GM21381 (cell line): ENCODE data around the gene SLFN12L.
"Not testable (repeated sequence)": the region's sequence is repeated elsewhere in the genome, so short reads cannot be mapped to it uniquely, and the experiment has no call there.

Source experiments
- ATAC-seq: cut with Tn5 transposase; IDR thresholded peaks from one replicate; pipeline ENCODE4 v1.9.1; 2021; ENCODE audit warnings: mild to moderate bottlenecking, moderate library complexity; ENCODE audit not compliant: unreplicated experiment

Gene SLFN12L

DNA sequence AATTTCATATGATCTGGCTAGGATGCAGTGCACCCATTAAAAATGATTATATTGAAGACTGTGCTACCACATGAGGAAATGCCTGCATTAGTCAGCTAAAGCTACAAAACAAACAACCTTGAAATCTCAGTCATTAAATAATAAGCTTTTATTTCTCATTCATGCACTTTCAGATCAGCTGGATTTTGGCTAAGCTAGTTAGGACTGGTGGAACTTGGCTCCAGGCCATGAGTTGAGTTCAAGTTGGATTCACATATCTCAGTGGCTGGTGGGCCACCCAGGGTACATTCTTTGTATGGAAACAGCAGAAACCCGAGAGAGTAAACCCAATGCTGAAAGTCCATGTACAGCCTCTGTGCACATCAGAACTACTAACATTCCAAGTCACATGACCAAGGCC, 6.4 kb upstream of the SLFN12L start:
- ATAC-seq: no peak

DNA sequence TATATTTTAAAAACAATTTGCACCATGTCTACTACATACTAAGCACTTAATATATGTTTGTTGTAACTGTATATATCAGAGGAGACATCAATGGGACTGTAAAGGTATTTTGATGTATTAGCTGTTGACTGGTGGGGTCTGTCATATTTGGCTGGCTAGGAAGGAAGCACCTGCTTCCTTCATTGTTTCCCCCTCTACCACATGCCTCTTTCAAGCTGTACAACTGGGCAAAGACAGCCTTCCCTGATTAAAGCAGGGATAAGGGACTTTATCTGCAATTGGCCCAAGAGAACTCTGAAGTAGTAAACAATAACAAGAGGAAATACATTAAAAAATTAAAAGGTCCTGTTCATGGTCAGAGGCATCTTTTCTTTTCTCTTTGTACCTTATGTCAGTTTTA, 5.5 kb upstream of the SLFN12L start:
- no peak for ATAC-seq

DNA sequence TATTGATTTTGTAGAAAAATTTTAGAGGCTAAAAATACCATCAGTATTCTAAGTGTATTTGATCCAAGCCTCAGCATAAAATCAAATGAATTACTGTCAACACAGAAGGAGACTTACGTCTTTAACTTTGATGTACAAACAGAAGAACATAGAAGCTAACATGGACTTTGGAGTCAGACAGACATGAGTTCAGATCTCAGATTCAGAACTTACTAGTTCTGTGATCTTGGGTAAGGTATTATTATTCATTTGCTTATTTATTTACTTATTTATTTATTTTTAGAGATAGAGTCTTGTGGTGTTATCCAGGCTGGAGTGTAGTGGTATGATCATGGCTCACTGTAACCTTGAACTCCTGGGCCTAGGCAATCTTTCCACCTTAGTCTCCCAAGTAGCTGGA, 4.0 kb upstream of the SLFN12L start:
- ATAC-seq: no peak

DNA sequence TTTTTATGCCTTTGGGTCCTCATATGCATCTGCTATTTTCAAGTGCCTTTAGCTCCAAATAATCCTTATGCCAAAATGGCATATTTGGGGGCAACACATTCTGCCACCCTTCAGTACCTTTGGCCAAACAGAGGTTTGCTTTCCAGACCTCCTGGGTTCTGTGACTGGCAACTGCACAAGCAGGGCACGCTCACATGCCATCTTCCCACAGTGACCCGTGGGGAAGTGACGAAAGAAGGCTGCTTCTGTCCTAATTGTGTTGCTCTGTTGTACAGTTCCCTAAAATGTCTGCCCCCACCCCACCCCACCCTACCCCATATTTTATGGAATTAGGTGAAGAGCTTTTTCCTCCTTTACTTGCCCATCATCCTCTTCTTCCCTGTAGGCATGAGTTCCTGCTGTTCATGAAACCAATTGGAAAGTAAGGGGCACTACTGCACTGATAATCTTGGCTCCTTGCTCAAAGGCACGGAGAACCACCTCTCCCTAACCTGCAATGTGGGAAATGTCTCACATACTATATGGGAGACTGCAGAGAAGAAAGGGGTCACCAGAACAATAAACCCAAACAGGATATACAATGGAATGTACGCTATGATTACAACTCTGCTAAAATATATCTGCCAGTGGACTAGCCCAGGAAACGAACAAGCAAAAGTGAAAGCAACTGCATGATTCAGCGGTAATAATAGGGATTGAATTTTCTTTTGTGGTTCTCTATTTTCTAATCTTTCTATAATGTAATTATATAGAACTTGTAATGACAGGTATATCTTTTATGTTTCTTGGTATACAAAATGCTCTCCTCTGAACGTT, 3.3 kb upstream of the SLFN12L start:
- ATAC-seq: no peak

DNA sequence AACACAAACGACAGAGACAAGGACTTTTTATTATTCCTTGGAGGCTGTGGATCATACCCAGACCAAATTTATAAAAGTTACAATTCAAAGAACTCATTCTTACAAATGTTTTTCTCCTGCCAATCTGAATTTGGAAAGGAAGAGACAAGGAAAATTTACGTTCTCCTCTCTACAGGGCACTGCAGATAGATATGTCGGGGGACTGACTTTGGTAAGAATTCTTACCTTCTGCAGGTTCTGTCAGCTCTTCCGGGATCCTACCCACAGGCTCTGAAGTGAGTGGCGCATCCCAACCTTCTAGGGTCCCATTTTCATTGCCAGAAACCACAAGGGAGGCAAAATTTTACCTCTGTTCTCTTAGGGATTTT, 2.2 kb upstream of the SLFN12L start:
- ATAC-seq: no peak

DNA sequence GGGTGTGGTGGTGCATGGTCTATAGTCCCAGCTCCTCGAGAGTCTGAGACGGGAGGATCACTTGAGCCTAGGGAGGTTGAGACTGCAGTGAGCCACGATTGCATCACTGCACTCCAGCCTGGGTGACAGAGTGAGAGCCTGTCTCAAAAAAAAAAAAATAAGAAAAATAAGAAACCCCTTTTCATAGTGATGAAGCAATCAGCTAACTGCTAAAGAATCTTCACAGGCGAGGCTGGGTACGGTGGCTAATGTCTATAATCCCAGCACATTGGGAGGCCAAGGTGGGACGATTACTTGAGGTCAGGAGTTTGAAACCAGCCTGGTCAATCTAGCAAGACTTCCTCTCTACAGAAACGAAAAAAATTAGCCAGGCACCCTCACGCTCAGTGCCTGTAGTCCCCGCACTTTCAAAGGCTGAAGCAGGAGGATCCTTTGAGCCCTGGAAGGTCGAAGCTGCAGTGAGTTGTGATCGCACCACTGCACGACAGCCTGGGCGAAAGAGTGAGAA, 760 bp downstream of the SLFN12L start:
- no peak for ATAC-seq

DNA sequence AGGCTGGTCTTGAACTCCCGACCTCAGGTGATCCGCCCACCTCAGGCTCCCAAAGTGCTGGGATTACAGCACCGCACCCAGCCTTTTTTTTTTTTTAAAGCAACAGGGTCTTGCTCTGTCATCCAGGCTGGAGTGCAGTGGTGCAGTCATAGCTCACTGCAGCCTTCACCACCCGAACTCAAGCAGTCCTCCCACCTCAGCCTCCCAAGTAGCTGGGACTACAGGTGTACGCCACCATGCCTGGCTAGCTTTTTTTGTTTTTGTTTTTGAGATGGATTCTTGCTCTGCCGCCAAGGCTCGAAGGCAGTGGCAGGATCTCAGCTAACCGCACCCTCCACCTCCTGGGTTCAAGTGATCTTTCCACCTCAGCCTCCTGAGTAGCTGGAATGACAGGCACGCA, 2.1 kb downstream of the SLFN12L start:
- not testable (repeated sequence) for ATAC-seq

DNA sequence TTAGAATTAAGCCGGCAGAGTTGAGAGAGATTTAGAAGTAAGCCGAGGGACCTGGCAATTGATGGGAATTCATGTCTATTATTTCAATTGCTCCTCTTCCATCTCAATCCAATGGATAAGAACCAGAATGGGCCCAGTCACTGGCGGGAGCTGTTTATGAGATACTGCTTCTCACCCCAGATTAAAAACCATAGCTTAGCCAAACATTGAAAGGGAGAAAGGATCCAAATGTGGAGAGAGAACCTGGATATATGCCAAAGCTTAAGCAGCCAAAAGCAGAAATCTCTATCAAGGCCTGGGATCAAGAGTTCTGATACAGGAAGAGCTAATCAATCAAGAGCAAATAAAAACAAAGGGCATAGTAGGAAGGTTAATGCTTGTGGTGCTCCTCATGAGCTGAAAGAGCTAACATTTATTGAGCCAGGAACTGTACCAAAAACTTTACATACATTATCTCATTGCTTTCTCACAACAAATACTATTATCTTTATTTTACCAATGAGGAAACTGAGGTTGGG, 2.8 kb downstream of the SLFN12L start:
- ATAC-seq: no peak

DNA sequence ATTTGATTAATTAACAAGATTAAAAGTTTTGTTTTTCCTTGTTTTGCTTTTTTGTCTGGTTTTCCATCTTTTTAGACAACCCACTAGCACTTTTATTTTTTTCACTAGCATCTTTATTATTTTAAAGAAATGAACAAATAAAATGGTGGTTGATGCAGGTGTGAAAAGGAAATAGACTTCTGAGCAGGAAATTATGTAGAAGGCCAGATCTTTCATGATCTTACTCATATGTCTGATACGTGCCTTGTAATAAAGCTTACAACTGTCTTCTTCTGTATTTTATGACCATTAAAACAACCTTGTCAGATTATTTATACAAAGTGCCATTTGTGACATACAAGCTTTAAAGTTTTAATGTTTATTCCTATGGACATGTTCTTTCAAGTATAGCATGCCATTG, 6.3 kb downstream of the SLFN12L start:
- ATAC-seq: no peak

DNA sequence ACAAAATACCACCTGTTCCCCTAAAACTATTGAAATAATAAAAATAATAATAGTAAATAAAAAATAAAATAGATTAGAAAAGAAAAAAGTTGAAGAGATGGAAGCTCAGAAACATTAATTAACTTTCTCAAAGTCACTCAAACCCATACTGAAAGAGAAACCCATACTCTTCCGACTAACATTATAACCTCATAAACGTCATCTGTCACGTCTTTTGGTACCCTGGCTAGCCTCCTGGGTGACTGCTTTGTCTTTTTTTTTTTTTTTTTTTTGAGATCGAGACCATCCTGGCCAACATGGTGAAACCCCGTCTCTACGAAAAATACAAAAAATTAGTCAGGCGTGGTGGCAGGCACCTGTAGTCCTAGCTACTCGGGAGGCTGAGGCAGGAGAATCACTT, 7.6 kb downstream of the SLFN12L start:
- no peak for ATAC-seq

DNA sequence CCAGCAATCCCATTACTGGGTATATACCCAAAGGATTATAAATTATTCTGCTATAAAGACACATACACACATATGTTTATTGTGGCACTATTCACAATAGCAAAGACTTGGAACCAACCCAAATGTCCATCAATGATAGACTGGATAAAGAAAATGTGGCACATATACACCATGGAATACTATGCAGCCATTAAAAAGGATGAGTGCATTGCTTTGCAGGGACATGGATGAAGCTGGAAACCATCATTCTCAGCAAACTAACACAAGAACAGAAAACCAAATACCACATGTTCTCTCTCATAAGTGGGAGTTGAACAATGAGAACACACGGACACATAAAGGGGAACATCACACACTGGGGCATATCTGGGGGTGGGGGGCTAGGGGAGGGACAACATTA, 8.2 kb downstream of the SLFN12L start:
- ATAC-seq: not testable (repeated sequence)

DNA sequence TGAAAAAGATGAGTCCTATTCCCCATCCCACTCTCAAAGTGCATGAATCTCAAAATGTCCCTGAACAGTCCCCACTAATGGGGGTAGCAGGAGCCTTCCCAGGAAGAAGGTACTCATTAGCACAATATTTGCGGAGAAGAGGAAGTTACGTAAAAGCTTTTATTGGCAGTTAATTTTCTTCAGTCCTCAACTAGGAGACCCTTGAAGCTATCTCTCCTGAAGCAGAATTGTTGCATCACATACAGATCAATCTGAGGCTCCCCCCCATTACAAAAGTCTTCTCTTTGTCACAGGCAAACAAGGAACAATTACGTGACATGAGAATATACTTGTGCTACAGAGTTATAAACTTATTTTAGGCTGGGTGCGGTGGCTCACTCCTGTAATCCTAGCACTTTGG, 14.2 kb downstream of the SLFN12L start:
- no peak for ATAC-seq

DNA sequence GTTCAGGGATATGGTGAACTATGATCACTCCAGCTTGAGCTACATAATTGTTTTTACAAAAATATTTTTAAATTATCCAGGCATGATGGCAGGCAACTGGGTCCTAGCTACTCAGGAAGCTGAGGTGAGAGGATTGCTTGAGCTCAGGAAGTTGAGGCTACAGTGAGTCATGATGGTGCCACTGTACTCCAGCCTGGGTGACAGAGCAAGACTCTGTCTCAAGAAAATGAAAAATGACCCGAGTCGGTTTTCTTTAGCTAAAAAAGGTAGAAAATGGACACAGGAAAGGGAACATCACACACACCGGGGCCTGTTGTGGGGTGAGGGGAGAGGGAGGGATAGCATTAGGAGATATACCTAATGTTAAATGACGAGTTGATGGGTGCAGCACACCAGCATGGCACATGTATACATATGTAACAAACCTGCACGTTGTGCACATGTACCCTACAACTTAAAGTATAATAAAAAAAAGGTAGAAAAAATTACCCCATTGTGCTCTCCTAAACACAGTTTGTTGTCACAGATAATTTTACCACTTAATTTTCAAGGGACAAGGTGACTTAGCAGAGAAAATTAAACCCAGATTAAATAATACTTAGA, 15.7 kb downstream of the SLFN12L start:
- ATAC-seq: not testable (repeated sequence)

DNA sequence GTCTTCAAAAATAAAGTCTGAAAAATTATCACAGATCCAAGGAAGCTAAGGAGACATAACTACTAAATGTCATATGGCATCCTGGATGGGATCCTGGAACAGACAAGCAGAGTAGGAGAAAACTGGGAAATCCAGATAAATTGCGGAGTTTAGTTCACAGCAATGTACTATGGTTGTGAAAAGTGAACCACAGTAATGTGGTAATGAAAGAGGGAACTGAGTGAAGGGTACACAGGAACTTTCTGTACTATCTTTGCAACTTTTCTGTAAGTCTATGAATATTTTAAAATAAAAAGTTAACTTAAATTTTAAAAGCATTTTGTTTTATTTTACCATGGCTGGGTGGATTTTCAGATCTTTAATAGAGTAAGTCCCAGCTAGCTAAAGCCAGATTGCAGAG, 16.3 kb downstream of the SLFN12L start:
- ATAC-seq: no peak

DNA sequence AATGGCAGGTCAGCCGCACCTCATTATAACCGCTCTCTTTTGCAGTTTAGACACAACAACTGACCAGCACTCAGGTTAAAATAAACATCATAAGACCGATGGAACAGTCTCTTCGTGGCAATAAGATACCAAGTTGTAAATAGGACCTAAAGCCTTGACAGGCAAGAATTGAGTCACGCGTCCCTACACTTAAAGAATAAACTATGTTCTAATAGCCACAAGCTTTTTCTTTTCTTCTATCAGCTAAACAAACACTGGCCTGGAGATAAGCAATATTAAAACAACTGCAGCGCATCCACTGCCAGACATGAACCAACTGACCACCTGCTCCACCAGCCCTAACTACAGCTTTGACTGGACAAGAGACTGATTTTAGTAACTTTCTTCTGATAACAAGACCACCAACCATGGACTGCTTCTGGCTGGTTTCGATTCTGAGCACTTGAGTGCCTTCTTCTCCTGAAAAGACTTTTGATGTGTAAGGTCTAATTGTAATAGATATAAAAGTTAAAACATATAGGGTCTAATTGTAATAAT, 17.5 kb downstream of the SLFN12L start:
- no peak for ATAC-seq

DNA sequence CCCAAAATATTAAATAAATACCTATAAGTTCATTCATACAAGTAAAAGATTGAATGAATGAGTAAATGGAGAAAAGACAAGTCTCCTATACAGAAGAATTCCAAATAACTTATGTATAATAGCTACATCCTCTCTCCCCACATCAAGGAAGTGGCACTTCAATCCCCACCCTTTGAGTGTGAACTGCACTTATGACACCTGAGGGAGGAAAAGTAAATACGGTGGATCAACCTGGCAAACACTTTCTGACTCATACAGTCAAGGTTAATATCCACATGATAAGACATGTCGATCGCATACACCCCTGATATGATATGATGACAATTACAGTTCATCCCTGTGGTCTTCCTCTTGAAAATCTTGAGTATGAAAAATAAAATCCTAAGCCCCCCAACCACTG, 18.0 kb downstream of the SLFN12L start:
- ATAC-seq: no peak

DNA sequence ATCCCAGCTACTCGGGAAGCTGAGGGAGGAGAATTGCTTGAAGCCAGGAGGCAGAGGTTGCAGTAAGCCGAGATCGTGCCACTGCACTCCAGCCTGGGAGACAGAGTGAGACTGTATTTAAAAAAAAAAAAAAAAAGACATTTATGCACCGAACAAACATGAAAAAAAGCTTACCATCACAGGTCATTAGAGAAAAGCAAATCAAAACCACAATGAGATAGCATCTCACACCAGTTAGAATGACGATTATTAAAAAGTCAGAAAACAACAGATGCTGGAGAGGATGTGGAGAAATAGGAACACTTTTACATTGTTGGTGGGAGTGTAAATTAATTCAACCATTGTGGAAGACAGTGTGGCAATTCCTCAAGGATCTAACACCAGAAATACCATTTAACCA, 19.0 kb downstream of the SLFN12L start:
- ATAC-seq: not testable (repeated sequence)

DNA sequence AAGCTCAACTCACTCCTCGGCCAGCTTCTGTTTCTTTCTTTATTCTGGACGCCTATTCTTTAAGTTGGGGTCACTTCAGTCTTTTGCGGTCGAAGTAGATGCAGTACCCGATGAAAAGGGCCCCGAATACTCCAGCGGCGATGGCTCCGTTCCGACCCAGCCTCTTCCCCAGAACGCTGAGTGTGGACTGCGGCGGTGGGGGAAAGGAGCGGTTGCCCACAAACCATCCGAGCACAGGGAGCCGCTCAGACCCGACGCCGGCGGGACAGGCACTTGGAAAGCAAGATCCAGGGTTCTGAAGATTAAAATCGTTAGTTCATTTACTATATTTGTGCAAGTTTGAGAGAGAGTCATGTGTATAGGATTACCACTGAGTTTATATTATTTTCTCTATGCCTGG, 22.5 kb downstream of the SLFN12L start:
- ATAC-seq: no peak

DNA sequence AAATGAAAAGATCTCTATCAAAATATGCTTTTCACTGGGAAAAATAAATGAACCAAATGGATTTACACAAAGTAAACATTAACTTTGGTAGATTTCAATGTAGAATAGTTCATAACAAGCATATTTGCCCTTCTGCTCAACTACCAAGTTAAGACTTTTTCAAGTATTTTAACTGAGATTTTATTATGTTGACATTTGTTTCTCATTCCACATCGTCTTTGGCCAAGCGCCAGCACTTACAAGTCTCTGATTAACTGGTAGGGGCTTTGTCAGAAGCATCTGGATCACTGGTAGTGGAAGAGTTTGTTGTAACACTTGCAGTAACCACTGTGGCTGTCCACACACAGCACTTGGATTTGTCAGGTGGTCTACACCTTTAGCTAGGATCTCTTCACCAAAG, 22.9 kb downstream of the SLFN12L start:
- no peak for ATAC-seq

DNA sequence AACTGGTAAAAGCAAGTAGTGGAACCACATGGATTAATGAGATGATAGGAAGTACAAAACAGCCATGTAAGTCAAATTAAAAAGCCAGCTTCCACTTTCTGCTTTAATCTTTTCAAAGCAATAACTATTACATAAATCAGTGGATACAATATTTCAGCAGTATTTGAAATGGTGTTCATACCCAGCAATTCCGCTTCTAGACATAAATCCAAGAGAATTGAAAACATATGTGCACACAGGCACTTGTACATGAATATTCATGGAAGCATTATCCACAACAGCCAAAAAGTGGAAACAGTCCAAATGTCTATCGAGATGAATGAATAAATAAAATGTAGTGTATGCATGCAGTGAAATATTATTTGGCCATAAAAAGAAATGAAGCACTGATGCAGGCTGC, 27.4 kb downstream of the SLFN12L start:
- ATAC-seq: no peak

DNA sequence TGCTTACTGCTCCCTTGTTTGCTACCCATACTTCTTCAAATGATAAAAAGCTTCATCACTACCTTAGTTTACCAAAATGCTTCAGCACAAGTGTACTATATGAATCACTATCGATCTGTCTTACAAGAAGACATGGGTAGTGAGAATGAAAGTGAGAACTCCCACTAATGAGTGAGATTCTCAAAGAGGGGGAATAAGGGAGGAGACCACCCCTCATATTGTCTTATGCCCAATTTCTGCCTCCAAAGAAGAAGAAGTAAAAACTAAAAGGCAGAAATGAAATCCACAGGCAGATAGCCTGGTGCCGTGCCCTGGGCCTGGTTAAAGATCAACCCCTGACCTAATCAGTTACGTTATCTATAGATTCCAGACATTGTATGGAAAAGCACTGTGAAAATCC, 29.8 kb downstream of the SLFN12L start:
- ATAC-seq: not testable (repeated sequence)

DNA sequence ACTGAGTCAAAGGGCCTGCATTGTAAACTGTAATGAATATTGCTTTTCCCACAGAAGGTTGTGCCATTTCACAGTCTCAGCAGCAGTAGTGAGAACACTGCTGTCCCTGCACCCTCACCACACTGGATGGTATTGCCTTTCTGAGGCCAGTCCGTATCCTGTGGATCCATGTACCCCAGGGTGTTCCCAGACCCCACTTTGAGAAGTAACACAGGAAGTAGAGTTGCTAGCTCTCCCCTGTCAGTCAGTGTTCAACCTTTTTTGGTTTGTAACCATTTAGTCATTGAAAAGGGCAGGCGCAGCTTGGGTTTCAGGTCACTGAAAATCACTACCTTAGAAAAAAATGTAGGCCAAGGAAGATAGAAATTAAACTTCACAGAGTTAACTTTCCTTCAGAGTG, 37.9 kb downstream of the SLFN12L start:
- no peak for ATAC-seq
